ENCODE results near the gene TRIM52.
"Not testable (repeated sequence)": the region's sequence is repeated elsewhere in the genome, so short reads cannot be mapped to it uniquely, and the experiment has no call there.

TRIM52 gene

DNA sequence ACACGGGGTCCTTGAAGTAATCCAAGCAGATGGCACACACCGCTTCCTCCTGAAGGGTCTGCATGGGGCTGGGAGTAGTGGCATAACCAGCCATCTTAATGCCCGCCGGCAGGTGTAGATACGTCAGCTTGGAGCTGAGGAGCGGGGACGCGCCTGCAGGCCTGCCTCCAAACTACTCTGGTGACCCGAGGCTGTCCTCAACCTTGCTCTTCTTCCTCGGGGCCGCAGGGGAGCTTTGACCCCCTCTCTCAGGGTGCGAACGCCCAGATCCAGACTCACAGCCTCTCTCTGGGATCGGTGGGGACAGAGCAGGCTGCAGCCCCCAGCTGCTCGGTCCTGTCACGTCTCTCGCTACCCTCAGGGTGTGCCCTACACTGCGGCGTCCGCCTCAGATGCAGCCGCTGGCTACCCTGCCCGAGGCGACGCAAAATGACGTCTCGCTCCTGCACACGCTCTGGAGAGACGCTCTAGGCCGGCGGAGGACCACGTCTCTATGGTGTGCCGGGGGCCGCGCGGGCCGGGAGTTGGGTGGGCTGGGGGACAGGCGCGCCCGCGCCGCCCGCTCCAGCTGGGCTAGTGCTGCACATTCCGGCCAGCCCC, at the start of gene TRIM52:
Gene TRIM52, minus strand, starts transcription at position 424 of the 600 bp plus-strand sequence. Its CDS starts 330 bp downstream, at position 94.
- DNase-seq = no peak

DNA sequence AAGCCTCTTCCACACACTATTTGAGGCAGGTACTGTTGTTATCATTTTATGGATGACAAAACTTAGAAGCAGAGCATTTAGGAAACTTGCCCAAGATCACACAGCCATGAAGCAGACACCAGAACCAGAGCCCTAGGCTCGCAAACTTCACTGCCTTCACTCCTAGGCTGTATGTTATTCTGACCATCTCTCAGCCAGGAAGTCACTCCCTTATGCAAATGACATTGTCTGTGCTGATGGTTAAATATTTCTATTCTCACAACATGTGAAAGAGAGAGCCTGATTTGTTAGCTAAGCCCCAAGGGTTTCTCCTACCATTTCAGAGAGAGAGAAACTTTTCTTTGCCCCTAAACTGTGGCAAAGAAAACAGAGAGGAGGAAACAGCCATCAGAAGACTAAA, 26.4 kb upstream of the TRIM52 start:
- not testable (repeated sequence) for DNase-seq

DNA sequence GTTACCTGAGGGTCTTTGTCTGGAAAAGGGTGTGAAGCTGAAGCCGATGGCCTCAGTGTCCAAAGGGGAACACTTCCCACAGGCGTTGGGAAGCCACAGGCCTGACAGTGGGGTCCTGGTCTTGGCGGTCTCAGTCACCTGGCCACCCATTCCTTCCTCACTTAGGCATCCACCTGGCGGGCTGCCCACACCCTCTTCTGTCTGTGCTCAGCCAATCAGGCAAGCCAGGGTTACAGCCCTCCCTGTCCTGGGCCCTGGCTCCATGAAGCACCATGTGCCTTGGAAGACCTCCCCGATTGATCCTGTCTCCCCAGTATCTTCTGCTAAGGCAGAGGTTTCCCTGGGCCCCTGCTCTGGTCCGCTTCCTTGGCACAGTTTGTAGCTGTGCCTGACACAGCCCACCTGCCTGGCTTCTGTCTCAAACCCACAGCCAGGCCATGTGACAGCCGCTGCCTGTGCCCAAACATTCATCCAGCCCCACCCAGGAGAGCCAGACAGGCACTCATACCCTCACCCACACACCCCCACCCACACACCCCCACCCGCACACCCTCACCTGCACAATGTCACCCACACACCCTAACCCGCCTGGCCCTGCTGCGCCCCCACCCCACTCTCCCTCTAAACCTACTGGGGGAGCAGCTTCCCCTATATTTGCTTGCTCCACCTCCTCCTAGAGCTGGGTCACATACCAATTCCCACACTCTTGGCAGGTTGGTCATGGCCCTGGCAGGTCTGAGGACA, 25.2 kb upstream of the TRIM52 start:
- not testable (repeated sequence) for DNase-seq

DNA sequence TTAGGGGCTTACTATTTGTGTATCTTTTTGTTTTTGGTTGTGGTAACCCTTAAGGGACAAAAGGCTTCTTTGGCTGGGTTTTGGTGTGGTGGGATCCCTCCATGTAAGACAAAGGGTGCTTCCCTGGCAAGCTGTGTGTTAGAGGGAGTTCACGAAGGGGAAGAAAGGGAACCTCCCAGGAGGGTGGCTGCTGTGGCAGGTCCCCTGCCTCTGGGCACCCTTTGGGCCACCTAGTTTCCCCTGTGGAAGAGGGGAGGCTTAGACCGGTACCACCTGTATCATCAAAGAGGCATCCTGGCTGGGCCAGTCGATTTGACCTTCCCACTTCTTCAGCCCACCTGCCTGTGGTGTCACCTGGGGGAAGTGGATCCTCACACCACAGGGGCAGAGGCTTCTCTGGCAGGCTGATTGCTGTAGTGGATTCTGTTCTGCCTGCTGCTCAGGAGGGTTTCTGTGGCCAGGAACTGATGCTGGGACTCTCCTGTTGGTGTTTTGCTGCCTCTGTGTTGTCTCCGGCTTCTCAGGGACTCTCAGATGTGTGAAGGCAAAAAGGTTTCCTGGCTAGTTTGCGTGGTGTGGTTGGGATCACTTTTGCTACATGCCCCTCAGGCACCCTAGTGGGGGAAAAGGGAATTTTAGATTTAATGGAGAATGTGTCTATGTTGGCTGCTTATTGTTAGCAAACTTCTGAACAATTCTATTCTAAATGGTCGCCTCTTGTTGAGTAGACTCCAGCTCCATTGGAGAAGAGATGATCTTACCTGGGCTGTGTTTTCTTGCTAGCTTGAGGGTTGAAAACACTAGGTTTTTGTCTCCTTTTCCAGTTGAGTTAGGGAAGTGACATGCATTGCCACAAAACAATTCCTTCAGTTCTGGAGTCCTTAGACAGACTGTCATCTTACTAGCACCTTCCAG, 23.2 kb upstream of the TRIM52 start:
- not testable (repeated sequence) for DNase-seq

DNA sequence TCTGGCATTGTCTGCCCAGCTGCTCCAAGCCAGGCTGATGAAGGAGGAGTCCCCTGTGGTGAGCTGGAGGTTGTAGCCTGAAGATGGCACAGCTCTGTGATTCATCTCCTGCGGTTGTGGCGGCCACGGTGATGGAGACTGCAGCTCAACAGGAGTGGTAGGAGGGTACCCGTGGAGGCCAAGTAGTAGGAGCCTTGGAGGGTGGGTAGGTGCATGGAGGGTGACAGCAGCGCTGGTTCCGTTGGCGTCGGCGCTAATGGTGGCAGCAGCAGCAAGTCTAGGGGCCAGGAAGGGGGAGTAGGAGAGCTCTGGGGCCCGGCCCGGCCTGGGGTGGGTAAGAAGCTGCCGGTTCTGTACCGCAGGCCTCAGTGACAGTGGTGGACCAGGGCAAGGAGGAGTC, 22.4 kb upstream of the TRIM52 start:
- DNase-seq = no peak

DNA sequence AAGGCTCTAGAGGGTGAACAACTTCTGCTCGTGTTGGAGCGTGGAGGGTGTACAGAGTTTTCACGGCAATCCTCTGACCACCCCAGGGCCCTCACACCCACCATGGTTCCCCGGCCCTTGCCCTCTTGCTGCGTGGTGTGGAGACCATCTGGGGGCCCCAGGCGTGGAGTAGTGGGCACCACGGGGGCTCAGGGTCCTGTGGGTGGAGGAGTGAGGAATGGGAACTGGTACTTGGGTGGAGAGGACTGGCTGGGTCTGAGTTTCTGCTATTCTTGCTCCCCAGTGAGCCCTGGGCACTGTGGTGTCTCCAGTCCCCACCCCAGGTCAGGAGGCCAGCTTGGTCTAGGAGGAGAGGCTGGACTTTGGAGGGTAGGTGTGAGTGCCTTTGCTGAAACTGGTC, 21.9 kb upstream of the TRIM52 start:
- DNase-seq = no peak

DNA sequence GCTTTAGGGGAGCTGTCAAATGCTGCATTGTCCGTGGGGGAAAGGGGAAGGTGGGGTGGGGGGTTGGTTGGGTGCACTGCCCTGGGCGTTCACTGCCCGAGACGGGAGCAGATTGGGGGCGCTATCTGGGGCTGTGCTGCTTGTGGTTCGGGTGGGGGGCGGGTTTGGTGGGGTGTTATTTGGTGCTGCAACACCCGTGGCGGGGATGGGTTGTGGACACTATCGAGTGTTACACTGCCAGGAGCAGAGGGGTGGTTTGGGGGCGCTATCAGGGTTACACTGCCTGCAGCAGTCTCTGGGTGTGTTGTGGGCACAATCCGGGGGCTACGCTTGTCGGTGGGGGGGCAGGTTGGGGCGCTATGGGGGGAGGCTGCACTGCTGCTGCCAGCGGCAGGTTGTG, 21.5 kb upstream of the TRIM52 start:
- not testable (repeated sequence) for DNase-seq

DNA sequence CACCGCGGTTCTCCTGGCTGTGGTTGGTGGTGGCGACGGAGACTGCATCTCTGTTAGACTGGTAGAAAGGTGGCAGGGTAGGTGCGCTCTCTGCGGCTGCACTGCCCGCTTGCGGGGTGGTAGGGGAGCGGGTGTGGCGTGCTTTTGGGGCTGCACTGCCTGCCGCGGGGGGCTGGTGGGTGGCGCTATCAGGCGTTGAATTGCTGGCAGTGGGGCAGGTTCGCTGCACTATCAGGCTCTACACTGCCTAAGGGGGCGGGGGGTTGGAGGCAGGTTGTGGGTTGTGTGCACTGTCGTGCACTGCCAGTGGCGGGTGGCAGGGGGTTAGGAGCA, 21.0 kb upstream of the TRIM52 start:
- no peak for DNase-seq

DNA sequence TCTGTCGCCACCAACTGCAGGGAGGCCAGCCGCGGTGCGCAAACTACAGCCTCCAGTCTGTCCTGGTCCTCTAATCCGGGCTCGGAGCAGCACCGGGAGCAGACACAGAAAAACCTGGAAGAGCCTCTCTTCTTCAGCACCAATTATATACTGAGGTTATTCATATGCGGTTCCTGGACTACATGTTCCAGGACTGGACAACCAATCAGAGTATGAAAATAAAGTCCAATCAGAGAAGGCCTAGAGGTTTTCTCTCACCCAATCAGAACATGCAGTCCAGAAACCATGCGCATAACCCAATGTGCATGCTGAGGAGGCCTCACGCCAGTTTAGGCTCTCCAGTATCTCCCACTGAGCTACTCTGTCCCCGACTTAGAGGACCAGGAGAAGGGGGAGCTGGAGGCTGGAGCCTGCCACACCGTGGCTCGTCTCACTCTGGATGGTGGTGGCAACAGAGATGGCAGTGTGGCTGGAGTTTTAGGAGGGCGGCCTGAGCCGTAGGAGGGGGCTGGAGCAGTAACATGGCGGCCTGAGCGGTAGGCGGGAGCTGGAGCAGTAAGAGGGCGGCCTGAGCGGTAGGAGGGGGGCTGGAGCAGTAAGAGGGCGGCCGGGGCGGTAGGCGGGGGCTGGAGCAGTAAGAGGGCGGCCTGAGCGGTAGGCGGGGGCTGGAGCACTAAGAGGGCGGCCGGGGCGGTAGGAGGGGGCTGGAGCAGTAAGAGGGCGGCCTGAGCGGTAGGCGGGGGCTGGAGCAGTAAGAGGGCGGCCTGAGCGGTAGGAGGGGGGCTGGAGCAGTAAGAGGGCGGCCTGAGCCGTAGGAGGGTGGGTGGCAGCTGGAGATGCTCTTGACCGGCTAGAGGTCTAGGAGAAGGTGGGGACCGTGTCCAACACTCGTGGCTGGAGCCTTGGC, 20.4 kb upstream of the TRIM52 start:
- DNase-seq = no peak

- no peak for DNase-seq
These were observed 19.4 kb upstream of the TRIM52 start for GRCh38 chr5:181280251-181280762.

DNA sequence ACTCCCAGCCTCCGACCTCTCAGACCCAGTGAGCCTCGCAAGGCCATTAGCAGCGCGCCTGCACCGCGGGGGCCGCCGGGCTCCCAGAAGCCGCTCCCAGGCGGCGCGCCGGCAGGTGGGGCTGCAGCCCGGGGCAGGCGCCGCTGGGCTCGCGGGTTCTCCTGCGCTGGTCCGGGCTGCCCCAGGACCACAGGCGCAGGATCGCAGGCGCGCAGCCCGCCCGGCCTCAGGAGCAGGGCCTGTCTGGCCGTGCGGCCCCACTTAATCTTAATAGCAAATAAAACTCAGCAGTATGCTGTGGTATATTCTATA, 12.4 kb upstream of the TRIM52 start:
- not testable (repeated sequence) for DNase-seq

- DNase-seq = no peak
These were observed 10.1 kb upstream of the TRIM52 start for GRCh38 chr5:181271081-181271480.

GRCh38 chr5:181267907-181268306, 7.0 kb upstream of the TRIM52 start:
- DNase-seq = not testable (repeated sequence)

DNA sequence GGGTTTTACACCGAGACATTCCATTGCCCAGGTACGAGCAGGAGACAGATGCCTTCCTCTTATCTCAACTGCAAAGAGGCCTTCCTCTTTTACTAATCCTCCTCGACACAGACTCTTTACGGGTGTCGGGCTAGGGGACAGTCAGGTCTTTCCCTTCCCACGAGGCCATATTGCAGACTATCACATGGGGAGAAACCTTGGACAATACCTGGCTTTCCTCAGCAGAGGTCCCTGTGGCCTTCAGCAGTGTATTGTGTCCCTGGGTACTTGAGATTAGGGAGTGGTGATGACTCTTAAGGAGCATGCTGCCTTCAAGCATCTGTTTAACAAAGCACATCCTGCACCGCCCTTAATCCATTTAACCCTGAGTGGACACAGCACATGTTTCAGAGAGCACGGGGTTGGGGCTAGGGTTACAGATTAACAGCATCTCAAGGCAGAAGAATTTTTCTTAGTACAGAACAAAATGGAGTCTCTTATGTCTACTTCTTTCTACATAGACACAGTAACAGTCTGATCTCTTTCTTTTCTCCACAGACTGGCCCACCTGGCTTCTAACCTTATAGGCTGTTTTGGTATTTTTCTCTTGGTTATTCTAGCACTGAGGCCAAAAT, 6.5 kb upstream of the TRIM52 start:
- DNase-seq = not testable (repeated sequence)

- DNase-seq = no peak
These were observed 4.2 kb upstream of the TRIM52 start for GRCh38 chr5:181265092-181265671.

DNA sequence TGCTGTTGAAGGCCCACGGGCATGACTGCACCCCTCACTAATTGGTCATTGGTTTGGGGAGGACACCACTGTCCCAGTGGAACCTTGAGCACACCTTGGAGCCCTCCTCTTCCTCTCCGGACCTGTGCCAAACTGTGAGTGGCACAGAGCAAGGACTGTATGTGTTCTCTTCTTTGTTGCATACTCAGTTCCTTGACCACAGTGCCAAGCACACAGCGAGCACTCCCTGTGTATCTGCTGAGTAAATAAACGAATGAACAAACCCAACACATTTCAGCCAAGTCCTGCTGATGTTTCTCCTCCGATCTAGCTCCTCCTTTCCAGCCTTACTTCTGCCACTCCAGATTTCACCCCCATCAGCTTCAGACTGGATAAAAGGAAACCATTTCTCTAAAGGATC, 2.7 kb upstream of the TRIM52 start:
- no peak for DNase-seq

DNA sequence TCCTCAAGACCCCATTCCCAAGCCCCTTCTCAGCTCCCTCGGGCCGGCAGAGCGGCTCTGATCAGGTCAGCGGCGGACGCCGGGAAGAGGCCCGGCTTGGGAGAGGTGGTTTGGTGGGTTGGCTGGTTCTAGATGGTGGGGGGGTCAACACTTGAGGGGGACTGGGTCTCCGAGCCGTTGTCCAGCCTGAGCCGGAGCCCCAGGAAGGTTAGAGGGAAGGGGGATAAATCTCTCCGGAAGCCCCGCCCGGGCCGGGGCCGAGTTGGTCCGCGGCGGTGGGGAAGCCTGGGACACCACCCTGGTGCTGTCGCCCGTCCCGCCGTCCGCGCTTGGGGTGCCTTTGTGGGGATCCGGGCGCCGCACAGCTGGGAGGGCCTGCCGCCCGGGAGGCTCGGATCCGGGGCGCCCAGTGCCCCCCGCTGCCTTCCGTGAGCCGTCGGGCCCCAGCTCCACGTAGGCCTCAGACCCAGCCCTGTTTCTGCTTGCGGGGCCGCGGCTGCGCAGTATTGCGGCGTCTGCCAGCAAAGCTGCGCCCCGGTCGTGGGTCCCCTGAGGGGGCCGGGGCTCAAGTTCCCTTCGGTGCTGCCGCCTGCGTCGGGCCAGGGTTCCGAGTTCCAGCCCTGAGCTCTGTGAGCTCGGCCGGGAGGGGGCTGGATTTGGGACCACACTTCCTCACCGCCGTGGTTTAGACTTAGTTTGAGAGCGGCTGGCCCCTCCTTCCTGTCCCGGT, 542 bp upstream of the TRIM52 start:
- no peak for DNase-seq

GRCh38 chr5:181259974-181260719, 796 bp downstream of the TRIM52 start:
- no peak for DNase-seq

DNA sequence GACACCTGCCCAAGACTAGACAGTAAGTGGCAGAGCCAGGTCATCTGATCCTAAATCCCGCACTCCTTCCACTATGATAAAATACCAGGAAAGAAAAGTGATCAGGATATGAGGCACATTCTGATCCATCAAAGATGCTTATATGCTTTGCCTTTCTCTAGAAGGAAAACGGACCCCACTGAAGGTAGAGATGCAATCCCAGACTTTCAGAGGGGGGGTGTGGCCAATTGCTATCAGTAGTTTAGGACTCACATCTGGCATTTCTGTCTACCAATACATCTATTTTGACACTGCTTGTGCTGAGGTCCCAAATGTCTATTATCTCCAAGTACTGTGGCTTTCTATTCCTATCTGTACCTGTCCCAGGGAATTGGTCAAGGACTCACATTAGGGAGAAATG, 1.7 kb downstream of the TRIM52 start:
- DNase-seq = no peak

DNA sequence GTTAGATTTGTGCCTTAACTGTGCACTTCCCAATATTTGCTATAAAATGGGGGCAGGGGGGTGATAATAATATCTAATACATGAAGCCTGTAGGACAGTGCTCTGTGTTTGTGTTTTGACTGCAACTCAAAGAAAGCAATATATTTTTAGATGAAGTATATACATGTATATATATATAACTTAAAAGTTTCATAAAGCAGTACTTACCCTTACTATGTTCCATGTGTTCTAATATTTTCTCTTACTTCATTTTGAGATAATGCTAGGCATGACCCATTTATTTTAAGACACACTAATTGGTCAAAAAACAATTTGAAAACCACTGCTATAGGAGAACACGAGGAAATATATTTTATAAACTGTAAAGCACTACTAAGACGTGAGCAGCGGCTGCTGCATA, 2.4 kb downstream of the TRIM52 start:
- DNase-seq = no peak
